ENCODE data around the gene RGS6. TPM values are rescaled to one million over a fixed set of nuclear protein-coding genes. Genes with fewer than 3 reads are reported as not detected.

RGS6 gene
- total and polyA plus RNA-seq, 2 of the 4 experiments (the other 2 are of a cell fraction) = not detected

DNA sequence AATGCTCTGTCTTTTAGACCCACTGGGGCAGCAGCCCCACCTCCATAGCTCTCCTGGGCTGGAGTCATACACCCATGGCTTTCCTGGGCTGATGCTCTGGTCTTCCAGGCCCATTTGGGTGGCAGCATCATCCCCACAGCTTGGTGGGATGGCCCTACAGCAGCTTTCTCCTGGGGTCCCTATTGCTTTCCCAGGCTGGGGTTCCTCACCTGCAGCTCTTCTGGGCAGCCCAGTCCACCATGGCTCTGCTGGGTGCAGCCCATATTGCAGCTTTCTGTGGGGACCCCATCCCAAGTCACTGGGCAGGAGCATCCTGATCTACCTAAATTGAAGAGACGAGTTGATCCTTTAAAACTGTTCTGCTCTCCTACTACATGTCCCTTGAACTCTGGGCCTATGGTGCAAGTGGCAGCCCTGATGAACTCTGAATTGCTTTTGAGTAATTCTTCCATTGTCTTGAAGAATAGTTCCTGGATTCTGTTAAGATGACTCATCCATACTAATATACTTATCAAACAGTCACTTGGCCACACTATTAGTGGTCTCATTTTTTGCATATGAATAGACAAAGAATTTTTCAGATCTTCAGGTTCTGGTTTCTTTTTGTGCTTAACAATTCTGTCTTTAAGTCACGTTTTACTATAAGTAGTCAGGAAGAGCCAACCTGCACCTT lies 571.6 kb downstream of the RGS6 start:
- H3K27me3 ChIP-seq (ENCODE audit: control insufficient read depth, insufficient read depth, low read length) = peaks cover 16% of the 10 kb centered on the region
- no peak overlapping the region for H3K4ac ChIP-seq (ENCODE audit: low read depth, low read length)
- no peak for ATAC-seq (ENCODE audit: low read depth)
- H3K27ac ChIP-seq (ENCODE audit: insufficient read depth, low read length) = no peak overlapping the region
- intact Hi-C loops (cut with micrococcal nuclease) = no loop called here
- no TSS peak for BruUV-seq (replicated peaks)
- H3K14ac ChIP-seq (replicated peaks; ENCODE audit: low read depth, low read length) = no peak overlapping the region
- no peak overlapping the region for H2AK9ac ChIP-seq (replicated peaks; ENCODE audit: low read depth, low read length, poor library complexity)
- H2BK20ac ChIP-seq (ENCODE audit: low read depth, low read length) = no peak overlapping the region
- no peak overlapping the region for H2BK5ac ChIP-seq (ENCODE audit: low read depth, low read length, poor library complexity, severe bottlenecking)
- H4K20me1 ChIP-seq (ENCODE audit: insufficient read depth, low read length) = no peaks in the 10 kb centered on the region
- H3K9ac ChIP-seq (ENCODE audit: low read depth, low read length) = no peak overlapping the region
- no peak overlapping the region for H3K56ac ChIP-seq (ENCODE audit: extremely low read depth, insufficient read depth, low read length)
- no peak overlapping the region for H3K4me3 ChIP-seq (ENCODE audit: insufficient read depth, low read depth, low read length)
- H4K91ac ChIP-seq (ENCODE audit: insufficient read depth, low read depth, low read length) = no peak overlapping the region
- 0 out of 2 replicates have a peak, but pooled peaks cover 1% of the 10 kb centered on the region for H3K9me3 ChIP-seq (ENCODE audit: control insufficient read depth, insufficient read depth, low read length)
- in situ Hi-C loops (cut with MboI; ENCODE audit: low sequenced_read_pairs) = no loop called here
- H2AFZ ChIP-seq (replicated peaks; ENCODE audit: low read length, poor library complexity) = no peak overlapping the region
- no peak overlapping the region for H2BK120ac ChIP-seq (ENCODE audit: low read depth, low read length)
- H2BK15ac ChIP-seq (ENCODE audit: low read depth, low read length) = no peak overlapping the region
- H3K36me3 ChIP-seq (ENCODE audit: control insufficient read depth, insufficient read depth, low read length) = no peaks in the 10 kb centered on the region
- H3K4me2 ChIP-seq (ENCODE audit: low read depth, low read length) = no peak overlapping the region
- dilution Hi-C loops (cut with HindIII; ENCODE audit: low sequenced_read_pairs, unreplicated experiment) = no loop called here
- no peak overlapping the region for H4K5ac ChIP-seq (ENCODE audit: low read depth, low read length)
- H2AK5ac ChIP-seq (ENCODE audit: low read depth, low read length) = no peak overlapping the region
- ChIA-PET POLR2A (ENCODE audit: unreplicated experiment) (no interaction called here), CTCF (interaction anchor here (1.9 kb wide), 1 partner anchor 10 kb away, joined by 9 read pairs; no protein-coding TSS in a partner anchor)
- no peak overlapping the region for H3K23ac ChIP-seq (ENCODE audit: low read depth, low read length)
- H3K9me1 ChIP-seq (ENCODE audit: insufficient read depth, low read length) = no peaks in the 10 kb centered on the region
- H3K18ac ChIP-seq (ENCODE audit: low read depth, low read length) = no peak overlapping the region
- H4K8ac ChIP-seq (ENCODE audit: low read depth in 2 of 2, low read length in 2 of 2) = no peak overlapping the region
- no peaks in the 10 kb centered on the region for H3K79me1 ChIP-seq (ENCODE audit: low read depth in 1 of 2, low read length in 2 of 2)
- no CpG with 5 or more reads among the region's 2 CpGs for WGBS, 2 experiments (ENCODE audit: extremely low coverage in 2 of 2, insufficient read length in 1 of 2)
- H3K4me1 ChIP-seq (ENCODE audit: control insufficient read depth, insufficient read depth, low read length) = no peaks in the 10 kb centered on the region
- TF ChIP-seq MAZ (IDR thresholded peaks at IDR 0.05; ENCODE audit: borderline replicate concordance, low read depth, low read length) (no peak), FOS (IDR thresholded peaks at IDR 0.05; ENCODE audit: low read depth, low read length) (0 out of 2 replicates have a peak, but pooled peaks have one; percentile 20)
- DNase-seq = peak; percentile 23
